ENCODE data around the gene PXYLP1. TPM values are rescaled to one million over a fixed set of nuclear protein-coding genes. Genes with fewer than 3 reads are reported as not detected.

Gene PXYLP1
- polyA plus RNA-seq, 3 donors: 4.1 to 10.9 (median 5.8) TPM

DNA sequence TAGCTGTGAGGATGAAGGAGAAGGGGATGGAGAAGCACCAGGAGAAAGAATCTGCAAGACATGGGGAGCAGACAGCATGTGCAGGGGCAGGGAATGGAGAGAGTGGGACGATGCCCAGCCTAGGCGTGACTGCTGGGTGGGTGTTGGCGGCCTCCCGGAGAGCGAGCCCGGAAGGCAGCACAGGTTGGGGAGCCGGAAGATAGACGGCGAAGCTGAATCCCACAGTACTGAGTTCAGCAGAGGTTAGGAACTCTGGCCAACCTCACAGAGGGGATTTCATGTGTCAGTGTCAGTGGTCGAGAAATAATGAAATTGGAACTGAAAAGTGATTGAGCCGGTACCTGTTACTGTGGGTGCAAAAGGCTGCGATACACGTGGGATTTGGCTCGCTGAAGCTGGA is 55.2 kb downstream of the PXYLP1 start:
- WGBS (ENCODE audit: insufficient coverage): over 99% methylated on average over 14 of the region's 14 CpGs
- Mint-ChIP-seq H3K4me1 (peaks cover 26% of the 10 kb centered on the region), H3K9me3 (peaks cover 0 to 2% (median 0%) of the 10 kb centered on the region in 7 donors), H3K4me3 (no peak overlapping the region), H3K27ac (no peak overlapping the region), H3K36me3 (peaks cover 40 to 62% of the 10 kb centered on the region in 2 donors), H3K27me3 (ENCODE audit: low read depth in 3 of 3) (no peaks in the 10 kb centered on the region)
- Histone ChIP-seq H3K27me3 (ENCODE audit: control insufficient read depth in 2 of 2, insufficient read depth in 2 of 2, low read length in 2 of 2) (no peaks in the 10 kb centered on the region), H3K4me1 (ENCODE audit: control insufficient read depth in 1 of 2, insufficient read depth in 2 of 2, low read length in 2 of 2) (peaks cover 19 to 21% of the 10 kb centered on the region in 2 donors), H3K27ac (ENCODE audit: low read depth in 1 of 2, low read length in 2 of 2) (no peak overlapping the region), H3K36me3 (replicated peaks in 1 of 2; ENCODE audit: control insufficient read depth in 1 of 2, insufficient read depth in 2 of 2, low read length in 2 of 2) (peaks cover 17 to 65% of the 10 kb centered on the region in 2 donors), H3K9ac (ENCODE audit: insufficient read depth, low read length, poor library complexity, severe bottlenecking) (no peak overlapping the region), H3K79me2 (ENCODE audit: insufficient read depth, low read length) (no peaks in the 10 kb centered on the region), H3K9me3 (replicated peaks in 1 of 2; ENCODE audit: control insufficient read depth in 1 of 2, insufficient read depth in 1 of 2, low read length in 2 of 2) (no peaks in the 10 kb centered on the region), H2AFZ (ENCODE audit: insufficient read depth, low read depth, low read length, poor library complexity, severe bottlenecking) (no peak overlapping the region), H3K4me3 (replicated peaks in 1 of 3; ENCODE audit: low read depth in 2 of 3, low read length in 3 of 3) (no peak overlapping the region), H4K20me1 (ENCODE audit: insufficient read depth, low read length) (no peaks in the 10 kb centered on the region), H3K4me2 (replicated peaks; ENCODE audit: extremely low read depth, low read length, poor library complexity, severe bottlenecking) (no peak overlapping the region)
- TF ChIP-seq CTCF (IDR thresholded peaks at IDR 0.05): no peak
- no peak for DNase-seq
- intact Hi-C loops (cut with micrococcal nuclease): no loop called here

- Mint-ChIP-seq H3K4me3 (no peak overlapping the region), H3K27me3 (ENCODE audit: low read depth in 3 of 3) (no peaks in the 10 kb centered on the region), H3K36me3 (peaks cover 40 to 61% of the 10 kb centered on the region in 2 donors), H3K27ac (peak overlapping the region in 4 of 7 donors; percentile 4 to 55 (median 16)), H3K9me3 (peaks cover 0 to 2% (median 0%) of the 10 kb centered on the region in 7 donors), H3K4me1 (peaks cover 26% of the 10 kb centered on the region)
- H3K9ac ChIP-seq (ENCODE audit: insufficient read depth, low read length, poor library complexity, severe bottlenecking): no peak overlapping the region
- no peak for DNase-seq
- WGBS (ENCODE audit: insufficient coverage): no CpG with 5 or more reads among the region's 9 CpGs
- peaks cover 19 to 21% of the 10 kb centered on the region in 2 donors for H3K4me1 ChIP-seq (ENCODE audit: control insufficient read depth in 1 of 2, insufficient read depth in 2 of 2, low read length in 2 of 2)
- no peaks in the 10 kb centered on the region for H4K20me1 ChIP-seq (ENCODE audit: insufficient read depth, low read length)
- no peak overlapping the region for H3K27ac ChIP-seq (ENCODE audit: low read depth in 1 of 2, low read length in 2 of 2)
- H3K27me3 ChIP-seq (ENCODE audit: control insufficient read depth in 2 of 2, insufficient read depth in 2 of 2, low read length in 2 of 2): no peaks in the 10 kb centered on the region
- intact Hi-C loops (cut with micrococcal nuclease): no loop called here
- no peaks in the 10 kb centered on the region for H3K9me3 ChIP-seq (replicated peaks in 1 of 2; ENCODE audit: control insufficient read depth in 1 of 2, insufficient read depth in 1 of 2, low read length in 2 of 2)
- peaks cover 18 to 65% of the 10 kb centered on the region in 2 donors for H3K36me3 ChIP-seq (replicated peaks in 1 of 2; ENCODE audit: control insufficient read depth in 1 of 2, insufficient read depth in 2 of 2, low read length in 2 of 2)
- H2AFZ ChIP-seq (ENCODE audit: insufficient read depth, low read depth, low read length, poor library complexity, severe bottlenecking): peak overlapping the region; percentile 30
- no peaks in the 10 kb centered on the region for H3K79me2 ChIP-seq (ENCODE audit: insufficient read depth, low read length)
- no peak overlapping the region for H3K4me3 ChIP-seq (replicated peaks in 1 of 3; ENCODE audit: low read depth in 2 of 3, low read length in 3 of 3)
- no peak overlapping the region for H3K4me2 ChIP-seq (replicated peaks; ENCODE audit: extremely low read depth, low read length, poor library complexity, severe bottlenecking)
- no peak for TF ChIP-seq CTCF (IDR thresholded peaks at IDR 0.05)
Measured at GRCh38 chr3:141287326-141287725, 55.7 kb downstream of the PXYLP1 start.
